ENCODE measurements around the gene ZDHHC15. TPM values are rescaled to one million over a fixed set of nuclear protein-coding genes. Genes with fewer than 3 reads are reported as not detected.
"Not testable (repeated sequence)": the region's sequence is repeated elsewhere in the genome, so short reads cannot be mapped to it uniquely, and the experiment has no call there.

Gene ZDHHC15
- total RNA-seq, result 3.1 TPM
- long read RNA-seq, full-length matches to known transcripts, result 1 of 2 reads
- long read RNA-seq, partial matches to known transcripts, result 0 of 2 reads
- long read RNA-seq, other reads (novel, unspliced or antisense), result 1 of 2 reads

DNA sequence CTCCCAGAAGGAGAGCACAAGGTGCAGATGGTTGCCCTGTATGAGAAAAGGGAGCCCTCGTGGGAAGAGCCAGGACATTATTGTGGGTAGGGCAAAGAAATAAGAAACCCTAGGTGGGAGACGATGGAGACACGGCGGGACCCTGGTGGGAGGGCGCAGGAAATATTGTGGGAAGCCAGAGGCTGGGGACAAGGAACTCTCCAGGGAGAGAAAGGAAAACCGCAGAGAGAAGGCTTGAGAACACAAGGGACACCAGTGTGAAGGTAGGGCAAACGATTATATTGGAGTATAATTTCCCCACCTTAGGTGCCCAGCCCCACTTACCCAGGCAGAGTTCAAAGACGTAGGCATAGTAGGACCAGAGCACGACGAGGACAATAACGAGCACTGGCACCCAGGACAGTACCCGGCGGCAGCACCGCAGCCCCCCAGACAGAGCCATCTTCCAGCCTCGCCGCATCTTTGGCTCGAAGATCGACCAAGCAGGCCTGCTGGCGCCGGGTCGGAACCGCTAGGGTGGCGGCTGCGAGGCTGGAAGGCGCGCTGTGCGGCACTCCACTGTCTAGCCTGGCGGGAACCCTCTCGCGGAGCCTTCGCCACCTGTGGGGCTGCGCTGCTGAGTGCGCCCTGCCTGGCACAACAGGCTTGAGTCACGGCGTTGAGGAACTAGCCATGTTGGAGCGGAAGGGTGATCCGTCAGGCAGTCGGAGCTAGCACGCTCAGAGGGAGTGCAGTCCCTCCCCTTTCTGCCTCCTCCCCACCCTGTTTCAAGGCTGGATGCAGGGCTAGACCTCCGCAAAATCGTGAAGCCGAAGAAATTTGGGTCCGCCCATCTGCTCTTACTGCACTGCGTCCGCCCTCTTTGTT is at the start of gene ZDHHC15:
TSS of gene ZDHHC15 (minus strand) at position 473 of the 867 bp plus-strand sequence. CDS start at position 460, 13 bp downstream.
- peak; percentile 76 for DNase-seq (ENCODE audit: missing footprints)
- peak; percentile 96 for ATAC-seq
- intact Hi-C loops (cut with DNase I), result loop anchor here (5.0 kb wide), 1 partner anchor 75 kb away; no protein-coding TSS in a partner anchor

GRCh38 chrX:75560544-75560943 is 37.7 kb upstream of the ZDHHC15 start:
- intact Hi-C loops (cut with DNase I); ATAC-seq; DNase-seq (ENCODE audit: missing footprints): not testable (repeated sequence)

DNA sequence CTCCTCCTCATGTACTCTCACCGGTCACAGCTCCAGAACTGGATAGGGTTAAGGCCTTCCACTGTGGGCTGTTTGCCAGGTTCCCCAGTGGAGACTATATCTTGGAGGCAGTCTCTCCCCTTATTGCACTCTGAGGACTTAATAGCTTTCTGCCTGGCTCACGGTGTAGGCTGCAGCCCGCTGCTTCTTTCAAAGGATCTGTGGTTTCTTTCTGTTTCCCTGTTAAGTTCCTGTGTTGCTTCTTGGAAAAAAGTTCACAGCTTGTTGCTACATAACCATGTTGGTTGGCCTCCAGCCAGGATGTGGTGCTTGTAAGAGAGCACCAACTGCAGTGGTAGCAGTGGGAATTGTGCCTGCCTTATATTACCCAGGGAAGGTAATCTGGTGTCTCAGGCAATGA is 24.9 kb upstream of the ZDHHC15 start:
- peak; percentile 69 for DNase-seq (ENCODE audit: missing footprints)
- intact Hi-C loops (cut with DNase I), result no loop called here
- ATAC-seq, result peak; percentile 54

GRCh38 chrX:75546724-75547511 is 24.1 kb upstream of the ZDHHC15 start:
- intact Hi-C loops (cut with DNase I), result no loop called here
- DNase-seq (ENCODE audit: missing footprints) (no peak), ATAC-seq (no peak)

- DNase-seq (ENCODE audit: missing footprints) (no peak), ATAC-seq (no peak)
- intact Hi-C loops (cut with DNase I), result no loop called here
Observed at GRCh38 chrX:75544786-75545185, 21.9 kb upstream of the ZDHHC15 start.

DNA sequence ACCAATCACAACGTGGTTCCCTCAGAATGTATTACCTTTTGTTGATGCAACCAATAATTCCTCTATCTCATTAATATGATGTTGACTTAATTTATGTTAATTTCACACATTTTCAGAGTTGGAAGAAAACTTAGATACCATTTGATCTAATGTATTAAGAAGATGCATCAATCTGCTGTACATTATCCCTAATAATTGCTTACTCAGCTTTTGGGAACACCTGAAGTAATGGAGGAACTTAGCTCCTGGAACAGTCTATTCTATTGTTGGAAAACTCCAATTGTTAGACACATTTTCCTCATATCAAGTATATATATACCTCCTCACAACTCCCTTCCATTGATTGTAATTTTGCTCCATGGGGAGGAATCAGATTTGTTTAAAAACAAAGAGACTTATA is 38.9 kb downstream of the ZDHHC15 start:
- intact Hi-C loops (cut with DNase I), result no loop called here
- DNase-seq (ENCODE audit: missing footprints) (no peak), ATAC-seq (no peak)

GRCh38 chrX:75461780-75462179 is 61.1 kb downstream of the ZDHHC15 start:
- DNase-seq (ENCODE audit: missing footprints); ATAC-seq; intact Hi-C loops (cut with DNase I): not testable (repeated sequence)

DNA sequence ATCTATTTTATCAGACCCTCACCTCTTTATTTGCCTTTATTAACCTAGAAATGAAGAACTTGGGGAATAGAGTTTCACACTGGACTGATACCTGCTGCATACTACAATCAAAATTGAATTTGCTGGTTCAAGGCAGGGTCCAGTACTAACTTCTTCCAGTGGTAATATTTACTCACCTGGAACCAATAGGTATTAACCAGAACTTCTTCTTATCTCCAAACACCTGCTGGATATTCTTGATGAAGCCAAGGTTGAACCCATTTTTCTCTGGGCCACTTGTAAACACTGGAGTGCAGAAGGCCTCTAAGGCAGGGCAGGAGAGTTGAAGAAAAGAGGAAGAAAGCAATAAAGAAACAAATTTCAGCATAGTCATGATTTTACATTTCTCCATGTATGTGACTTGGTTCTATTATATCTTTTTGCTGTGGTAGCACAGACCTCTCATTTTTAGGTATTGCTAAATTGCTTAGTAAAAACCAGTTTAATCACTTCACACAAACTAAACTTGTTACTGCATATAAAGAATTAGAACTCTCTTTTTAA is 101.1 kb downstream of the ZDHHC15 start:
- intact Hi-C loops (cut with DNase I), result no loop called here
- ATAC-seq (no peak), DNase-seq (ENCODE audit: missing footprints) (no peak)

GRCh38 chrX:75407153-75407552 is 115.7 kb downstream of the ZDHHC15 start:
- ATAC-seq; DNase-seq (ENCODE audit: missing footprints); intact Hi-C loops (cut with DNase I): not testable (repeated sequence)

DNA sequence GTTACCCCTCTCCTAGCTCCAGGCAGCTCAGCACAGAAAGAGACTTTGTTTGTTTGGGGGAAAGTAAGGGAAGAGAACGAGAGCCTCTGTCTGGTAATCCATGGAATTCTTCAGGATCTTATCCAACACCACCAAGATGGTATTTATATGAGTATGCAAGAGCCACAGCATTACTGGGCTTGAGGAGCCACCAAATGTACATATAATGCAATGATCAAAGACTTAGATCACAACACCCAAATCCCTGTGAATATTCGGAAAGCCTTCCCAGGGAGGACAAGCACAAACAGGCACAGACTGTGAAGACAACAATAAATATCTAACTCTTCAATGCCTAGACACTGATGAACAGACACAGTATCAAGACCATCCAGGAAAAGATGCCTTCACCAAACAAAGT is 132.4 kb downstream of the ZDHHC15 start:
- DNase-seq (ENCODE audit: missing footprints) (no peak), ATAC-seq (no peak)
- intact Hi-C loops (cut with DNase I), result no loop called here

GRCh38 chrX:75369721-75370120 is 153.1 kb downstream of the ZDHHC15 start:
- DNase-seq (ENCODE audit: missing footprints) (no peak), ATAC-seq (no peak)
- intact Hi-C loops (cut with DNase I), result no loop called here

GRCh38 chrX:75366861-75367260 is 156.0 kb downstream of the ZDHHC15 start:
- DNase-seq (ENCODE audit: missing footprints), result no peak
- intact Hi-C loops (cut with DNase I), result no loop called here
- no peak for ATAC-seq

DNA sequence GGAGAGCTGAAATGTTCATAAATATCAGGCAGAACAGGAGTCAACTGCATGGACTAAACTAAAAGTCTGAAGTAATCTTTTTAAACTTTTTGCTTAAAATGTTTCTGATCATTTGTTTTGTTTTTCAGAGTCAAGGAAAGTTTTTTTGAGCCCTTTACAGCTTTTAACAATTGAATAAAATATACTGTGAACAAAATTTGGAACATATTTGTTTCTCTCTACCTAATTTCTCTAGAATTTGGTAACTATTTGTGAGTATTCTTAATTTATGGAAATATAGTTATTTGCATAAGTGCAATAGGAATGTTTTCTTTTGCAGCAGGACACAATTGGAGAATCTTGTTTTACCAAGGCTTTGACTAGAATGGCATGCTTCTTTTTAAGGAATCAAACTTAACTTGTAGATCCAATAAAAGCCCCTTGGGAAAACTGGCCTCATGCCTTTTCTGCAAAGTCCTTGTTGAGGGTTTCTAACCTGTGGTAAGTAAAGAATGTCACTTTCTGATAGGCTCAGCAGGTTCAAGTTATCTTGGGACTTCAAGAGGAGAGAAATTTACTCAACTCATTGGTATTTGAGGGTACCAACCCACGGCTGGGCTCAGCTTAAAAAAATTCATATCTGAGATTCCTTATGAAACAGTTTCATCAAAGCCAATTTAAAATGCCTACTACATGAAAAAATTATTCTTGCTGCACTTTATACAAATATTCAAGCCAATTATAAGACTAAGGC is 157.4 kb downstream of the ZDHHC15 start:
- no peak for DNase-seq (ENCODE audit: missing footprints)
- no peak for ATAC-seq
- intact Hi-C loops (cut with DNase I), result no loop called here

- ATAC-seq (no peak), DNase-seq (ENCODE audit: missing footprints) (no peak)
- intact Hi-C loops (cut with DNase I), result no loop called here
Observed at GRCh38 chrX:75361788-75362187, 161.0 kb downstream of the ZDHHC15 start.

- ATAC-seq; DNase-seq (ENCODE audit: missing footprints): not testable (repeated sequence)
Observed at GRCh38 chrX:75348601-75349000, 174.2 kb downstream of the ZDHHC15 start.

GRCh38 chrX:75337525-75337924 is 185.3 kb downstream of the ZDHHC15 start:
- intact Hi-C loops (cut with DNase I), result no loop called here
- DNase-seq (ENCODE audit: missing footprints) (no peak), ATAC-seq (no peak)

More at GRCh38 chrX:75348601-75349000, 174.2 kb downstream of the ZDHHC15 start:
- intact Hi-C loops (cut with DNase I), result not testable (repeated sequence)

- no peak for ATAC-seq
Observed at GRCh38 chrX:75335127-75335458, 187.7 kb downstream of the ZDHHC15 start.

DNA sequence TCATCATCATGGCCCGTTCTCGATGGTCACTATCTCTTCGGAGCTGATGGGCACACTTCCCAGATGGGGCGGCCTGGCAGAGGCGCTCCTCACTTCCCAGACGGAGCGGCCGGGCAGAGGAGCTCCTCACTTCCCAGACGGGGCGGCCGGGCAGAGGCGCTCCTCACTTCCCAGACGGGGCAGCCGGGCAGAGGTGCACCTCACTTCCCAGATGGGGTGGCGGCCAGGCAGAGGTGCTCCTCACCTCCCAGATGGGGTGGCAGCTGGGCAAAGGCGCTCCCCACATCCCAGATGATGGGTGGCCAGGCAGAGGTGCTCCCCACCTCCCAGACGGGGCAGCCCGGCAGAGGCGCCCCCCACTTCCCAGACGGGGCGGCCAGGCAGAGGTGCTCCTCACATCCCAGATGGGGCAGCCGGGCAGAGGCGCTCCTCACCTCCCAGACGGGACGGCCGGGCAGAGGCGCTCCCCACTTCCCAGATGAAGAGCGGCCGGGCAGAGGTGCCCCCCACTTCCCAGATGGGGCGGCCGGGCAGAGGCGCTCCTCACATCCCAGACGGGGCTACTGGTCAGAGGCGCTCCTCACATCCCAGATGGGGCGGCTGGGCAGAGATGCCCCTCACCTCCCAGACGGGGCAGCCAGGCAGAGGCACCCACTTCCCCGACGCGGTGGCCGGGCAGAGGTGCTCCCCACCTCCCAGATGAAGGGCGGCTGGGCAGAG is 188.3 kb downstream of the ZDHHC15 start:
- intact Hi-C loops (cut with DNase I); DNase-seq (ENCODE audit: missing footprints); ATAC-seq: not testable (repeated sequence)

More at GRCh38 chrX:75335127-75335458, 187.7 kb downstream of the ZDHHC15 start:
- no peak for DNase-seq (ENCODE audit: missing footprints)
- intact Hi-C loops (cut with DNase I), result no loop called here
